Activated naive CD8-positive, alpha-beta T cell treated with anti-CD3 and anti-CD28 coated beads, Interleukin-2, amount 10 ng/mL, durations not matched to agents 7 days and 5 days (primary cell): Measurements from ENCODE around the gene FAM177B. TPM values are rescaled to one million over a fixed set of nuclear protein-coding genes. Genes with fewer than 3 reads are reported as not detected.

Experiments used
- ATAC-seq: fragments of 150-1000 bp; cut with Tn5 transposase; one replicate; pipeline ENCODE4 v1.10.0; 2021; ENCODE audit warnings: low read depth, moderate library complexity
- POLR2A ChIA-PET: fragments of 350-600 bp; sonication (Branson Sonifier 250); formaldehyde crosslinking; loops from one replicate; lab custom pipeline; 2021; ENCODE audit warnings: antibody characterized with exemption; lab: Charles Lee
- DNase-seq: peaks from one replicate; pipeline ENCODE4 v3.0.0; 2021
- H3K27ac Mint-ChIP-seq: one replicate; pipeline ENCODE4 v1.8.0; 2022; ENCODE audit warnings: mild to moderate bottlenecking, mixed read lengths
- H3K27me3 Mint-ChIP-seq: one replicate; pipeline ENCODE4 v1.8.0; 2022; ENCODE audit warnings: mild to moderate bottlenecking, moderate library complexity, mixed read lengths
- H3K36me3 Mint-ChIP-seq: one replicate; pipeline ENCODE4 v1.8.0; 2021; ENCODE audit warnings: mild to moderate bottlenecking, mixed read lengths
- H3K4me1 Mint-ChIP-seq: one replicate; pipeline ENCODE4 v1.8.0; 2021; ENCODE audit warnings: mixed read lengths
- H3K4me3 Mint-ChIP-seq: one replicate; pipeline ENCODE4 v1.8.0; 2022; ENCODE audit warnings: mild to moderate bottlenecking, moderate library complexity, mixed read lengths
- H3K9me3 Mint-ChIP-seq: one replicate; pipeline ENCODE4 v1.8.0; 2021; ENCODE audit warnings: mixed read lengths
- total RNA-seq, 2 experiments: library from RNA; stranded (reverse); gene quantifications; one replicate each; pipeline ENCODE4 v1.2.3, GENCODE V29; 2021

Gene FAM177B
- total RNA-seq, 2 experiments from 2014 or later: not detected

DNA sequence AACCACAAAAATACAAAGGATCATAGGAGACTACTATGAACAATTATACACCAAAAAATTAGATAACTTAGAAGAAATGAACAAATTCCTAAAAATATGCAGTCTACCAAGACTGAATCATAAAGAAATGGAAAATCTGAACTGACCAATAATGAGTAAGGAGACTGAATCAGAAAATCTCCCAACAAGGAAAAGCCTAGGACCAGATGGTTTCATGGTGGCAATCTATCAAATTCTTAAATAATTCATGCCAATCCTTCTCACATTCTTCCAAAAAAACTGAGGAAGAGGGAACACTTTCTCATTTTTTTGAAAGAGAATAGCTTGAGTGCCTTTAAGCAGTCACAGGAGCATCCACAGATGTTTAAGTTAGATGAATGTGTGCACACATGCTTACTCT is 46.0 kb downstream of the FAM177B start:
- Mint-ChIP-seq H3K4me1 (no peaks in the 10 kb centered on the region), H3K4me3 (no peak overlapping the region), H3K36me3 (no peaks in the 10 kb centered on the region), H3K9me3 (no peaks in the 10 kb centered on the region), H3K27me3 (peaks cover 36% of the 10 kb centered on the region), H3K27ac (no peak overlapping the region)
- ATAC-seq (no peak), DNase-seq (no peak)
- POLR2A ChIA-PET: no interaction called here

DNA sequence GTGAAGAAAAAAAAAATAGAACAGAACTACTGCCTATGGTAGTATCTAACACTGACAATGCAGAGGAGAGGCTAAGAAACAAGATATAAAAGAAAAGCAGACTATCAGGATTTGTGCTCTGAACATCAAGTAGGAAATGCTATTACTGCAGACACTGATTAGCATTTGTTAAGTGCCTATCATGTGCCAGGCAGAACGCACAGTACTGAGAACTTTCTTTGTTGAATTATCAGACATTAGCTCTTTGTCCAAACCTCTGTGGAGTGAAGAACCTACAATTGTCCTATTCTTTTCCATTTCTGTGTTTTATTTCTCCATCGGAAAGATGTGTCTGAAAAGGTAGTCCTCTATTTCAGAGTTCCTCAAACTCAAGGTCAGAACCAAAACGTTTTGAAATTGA is 47.4 kb downstream of the FAM177B start:
- Mint-ChIP-seq H3K4me3 (no peak overlapping the region), H3K9me3 (no peaks in the 10 kb centered on the region), H3K27me3 (peaks cover 36% of the 10 kb centered on the region), H3K36me3 (no peaks in the 10 kb centered on the region), H3K4me1 (no peaks in the 10 kb centered on the region), H3K27ac (no peak overlapping the region)
- ATAC-seq (no peak), DNase-seq (no peak)
- POLR2A ChIA-PET: no interaction called here

DNA sequence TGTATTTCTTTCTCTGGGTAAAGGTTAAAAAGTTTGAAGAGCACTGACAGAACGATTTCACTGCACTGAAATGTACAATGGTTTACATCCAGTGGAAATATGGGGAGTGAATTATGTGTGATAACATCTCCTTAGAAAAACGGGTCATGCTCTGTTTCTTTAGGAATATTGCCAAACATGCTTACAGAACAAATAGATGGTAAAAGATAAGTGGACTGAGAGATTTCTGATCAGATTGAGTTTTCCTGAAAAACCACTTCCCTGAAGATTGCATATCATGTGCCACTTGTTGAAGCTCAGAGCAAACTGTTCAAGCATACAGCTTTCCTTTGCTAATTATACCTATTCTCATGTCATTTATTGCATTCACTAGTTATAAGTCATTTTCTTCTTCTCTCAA is 47.9 kb downstream of the FAM177B start:
- peaks cover 4% of the 10 kb centered on the region for H3K9me3 Mint-ChIP-seq
- ATAC-seq (no peak), DNase-seq (no peak)
- peaks cover 36% of the 10 kb centered on the region for H3K27me3 Mint-ChIP-seq
- POLR2A ChIA-PET: no interaction called here
- no peaks in the 10 kb centered on the region for H3K4me1 Mint-ChIP-seq
- H3K27ac Mint-ChIP-seq: no peak overlapping the region
- no peak overlapping the region for H3K4me3 Mint-ChIP-seq
- H3K36me3 Mint-ChIP-seq: peaks cover 2% of the 10 kb centered on the region

DNA sequence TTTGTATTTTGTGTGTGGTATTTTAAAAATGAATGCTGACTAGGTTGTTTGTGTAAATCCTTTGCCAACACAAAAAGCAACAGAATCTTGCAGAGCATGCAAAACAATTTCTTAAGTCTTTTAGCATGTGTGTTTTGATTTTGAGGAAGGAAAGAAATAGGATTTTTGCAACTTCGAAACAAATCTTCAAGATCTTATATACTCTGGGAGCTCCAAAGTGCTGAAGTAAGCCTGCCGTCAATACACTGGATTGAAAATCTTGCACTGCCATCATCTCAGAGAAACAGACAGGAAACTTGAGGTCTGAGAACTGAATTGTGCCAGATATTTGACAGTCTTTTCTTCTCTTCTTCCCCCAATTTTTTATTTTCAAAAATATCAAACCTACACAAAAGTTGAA is 48.5 kb downstream of the FAM177B start:
- POLR2A ChIA-PET: no interaction called here
- peaks cover 33% of the 10 kb centered on the region for H3K27me3 Mint-ChIP-seq
- DNase-seq (no peak), ATAC-seq (no peak)
- H3K4me3 Mint-ChIP-seq: no peak overlapping the region
- H3K4me1 Mint-ChIP-seq: peaks cover 2% of the 10 kb centered on the region
- no peak overlapping the region for H3K27ac Mint-ChIP-seq
- H3K9me3 Mint-ChIP-seq: peaks cover 6% of the 10 kb centered on the region
- peaks cover 4% of the 10 kb centered on the region for H3K36me3 Mint-ChIP-seq

DNA sequence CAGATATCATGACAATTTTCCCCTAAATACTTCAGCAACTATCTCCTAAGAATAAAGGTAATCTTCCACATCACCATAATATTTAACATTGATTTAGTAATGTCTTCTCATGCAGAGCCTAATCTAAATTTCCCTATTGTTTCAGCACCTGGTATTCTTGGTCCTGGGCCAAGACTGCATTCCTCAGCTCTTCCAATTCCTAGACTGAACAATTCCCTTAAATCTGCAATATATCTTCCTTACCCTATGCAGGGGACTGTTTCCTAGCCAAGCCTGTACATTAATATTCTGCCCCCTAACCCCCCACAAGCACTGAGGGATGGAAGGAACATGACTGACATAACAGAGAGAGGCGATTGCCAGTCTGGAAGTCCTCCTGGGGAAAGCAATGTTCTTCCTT is 49.1 kb downstream of the FAM177B start:
- DNase-seq: no peak
- H3K9me3 Mint-ChIP-seq: peaks cover 6% of the 10 kb centered on the region
- peaks cover 4% of the 10 kb centered on the region for H3K36me3 Mint-ChIP-seq
- no peak for ATAC-seq
- no peak overlapping the region for H3K27ac Mint-ChIP-seq
- POLR2A ChIA-PET: no interaction called here
- H3K27me3 Mint-ChIP-seq: peaks cover 33% of the 10 kb centered on the region
- peaks cover 5% of the 10 kb centered on the region for H3K4me1 Mint-ChIP-seq
- H3K4me3 Mint-ChIP-seq: no peak overlapping the region

DNA sequence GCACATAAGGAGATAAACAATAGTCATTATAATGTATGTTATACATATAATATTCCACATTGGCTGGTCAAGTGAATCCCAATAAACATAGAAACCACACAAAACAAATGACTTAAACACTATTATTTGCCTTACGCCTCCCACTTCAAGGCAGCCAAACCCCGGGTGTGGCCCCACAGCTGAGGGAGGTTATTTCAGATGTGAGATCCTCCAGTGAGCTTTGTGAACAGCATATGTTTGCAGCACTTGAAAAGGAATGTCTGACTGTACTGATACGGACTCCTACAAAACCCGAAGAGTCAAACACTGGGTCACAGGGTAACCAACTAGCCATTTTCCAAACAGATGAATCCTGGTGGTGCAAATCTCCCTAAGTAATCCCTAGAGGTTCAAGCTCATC is 50.7 kb downstream of the FAM177B start:
- no peak for ATAC-seq
- no peak overlapping the region for H3K4me3 Mint-ChIP-seq
- no peak overlapping the region for H3K27ac Mint-ChIP-seq
- no peak for DNase-seq
- H3K9me3 Mint-ChIP-seq: peaks cover 6% of the 10 kb centered on the region
- peaks cover 6% of the 10 kb centered on the region for H3K4me1 Mint-ChIP-seq
- H3K36me3 Mint-ChIP-seq: peaks cover 4% of the 10 kb centered on the region
- peaks cover 24% of the 10 kb centered on the region for H3K27me3 Mint-ChIP-seq
- POLR2A ChIA-PET: no interaction called here

DNA sequence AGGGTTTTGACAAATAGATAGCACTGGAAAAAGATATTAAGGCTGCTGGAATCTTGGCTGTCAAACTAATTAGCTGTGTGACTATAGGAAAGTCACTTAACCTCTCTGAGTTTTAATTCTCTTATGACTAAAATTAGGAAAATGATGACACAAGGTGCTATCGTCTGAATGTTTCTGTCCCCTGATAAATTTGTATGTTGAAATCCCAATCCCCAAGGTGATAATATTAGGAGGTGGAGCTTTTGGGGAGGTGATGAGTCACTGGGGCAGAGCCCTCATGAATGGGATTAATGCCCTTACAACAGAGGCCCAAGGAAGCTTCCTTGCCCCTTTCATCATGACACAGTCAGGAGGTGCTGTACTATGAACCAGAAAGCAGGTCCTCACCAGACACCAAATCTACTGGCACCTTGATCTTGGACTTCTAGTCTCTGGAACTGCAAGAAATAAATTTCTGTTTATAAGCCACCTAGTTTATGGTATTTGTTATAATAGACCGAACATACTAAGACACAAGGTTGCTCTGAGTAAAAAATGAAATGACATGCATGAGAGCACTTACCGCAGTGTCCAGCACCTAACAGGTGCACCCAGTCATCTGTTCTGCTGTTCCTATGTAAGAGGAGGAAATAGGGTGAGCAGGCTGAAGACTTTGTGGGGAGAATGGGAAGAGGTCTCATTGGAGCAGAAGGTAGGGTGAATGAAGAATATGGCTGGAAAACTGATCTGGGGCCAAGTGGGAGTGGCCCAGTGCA is 51.6 kb downstream of the FAM177B start:
- Mint-ChIP-seq H3K36me3 (peaks cover 4% of the 10 kb centered on the region), H3K4me3 (no peak overlapping the region)

DNA sequence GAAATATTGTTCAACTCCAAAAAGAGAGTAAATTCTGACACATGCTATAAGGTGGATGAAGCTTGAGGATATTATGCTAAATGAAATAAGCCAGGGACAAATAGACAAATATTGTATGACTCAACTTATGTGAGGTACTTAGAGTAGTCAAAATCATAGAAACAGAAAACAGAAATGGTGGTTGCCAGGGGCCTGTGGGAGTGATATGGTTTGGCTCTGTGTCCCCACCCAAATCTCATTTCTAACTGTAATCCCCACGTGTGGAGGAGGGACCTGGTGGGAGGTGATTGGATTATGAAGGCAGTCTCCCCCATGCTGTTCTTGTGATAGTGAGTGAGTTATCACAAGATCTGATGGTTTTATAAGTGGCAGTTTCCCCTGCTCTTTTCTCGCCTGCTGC is 53.1 kb downstream of the FAM177B start:
- Mint-ChIP-seq H3K4me3 (no peak overlapping the region), H3K36me3 (peaks cover 4% of the 10 kb centered on the region), H3K27ac (no peak overlapping the region), H3K27me3 (peaks cover 4% of the 10 kb centered on the region), H3K9me3 (peaks cover 6% of the 10 kb centered on the region), H3K4me1 (peaks cover 6% of the 10 kb centered on the region)
- DNase-seq: no peak
- no peak for ATAC-seq
- POLR2A ChIA-PET: no interaction called here

More for the DNA sequence above, 51.6 kb downstream of the FAM177B start:
- Mint-ChIP-seq H3K27me3 (peaks cover 20% of the 10 kb centered on the region), H3K9me3 (peaks cover 6% of the 10 kb centered on the region), H3K4me1 (peaks cover 6% of the 10 kb centered on the region), H3K27ac (no peak overlapping the region)
- DNase-seq: no peak
- POLR2A ChIA-PET: no interaction called here
- no peak for ATAC-seq

DNA sequence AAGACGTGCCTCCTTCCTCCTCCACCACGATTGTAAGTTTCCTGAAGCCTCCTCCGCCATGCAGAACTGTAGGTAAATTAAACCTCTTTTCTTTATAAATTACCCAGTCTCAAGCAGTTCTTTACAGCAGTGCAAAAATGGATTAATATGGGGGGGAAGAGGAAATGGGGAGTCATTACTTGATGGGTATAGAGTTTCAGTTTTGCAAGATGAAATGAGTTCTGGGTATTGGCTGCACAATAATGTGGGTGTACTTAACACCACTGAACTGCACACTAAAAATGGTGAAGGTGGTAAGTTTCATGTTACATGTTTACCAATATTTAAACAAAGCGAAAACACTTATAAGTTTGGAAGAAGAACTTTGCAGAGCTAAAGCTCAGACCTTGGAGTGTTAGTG is 53.5 kb downstream of the FAM177B start:
- POLR2A ChIA-PET: no interaction called here
- H3K4me1 Mint-ChIP-seq: peaks cover 6% of the 10 kb centered on the region
- no peak overlapping the region for H3K4me3 Mint-ChIP-seq
- no peak for DNase-seq
- H3K27me3 Mint-ChIP-seq: peaks cover 2% of the 10 kb centered on the region
- H3K36me3 Mint-ChIP-seq: peaks cover 4% of the 10 kb centered on the region
- peaks cover 6% of the 10 kb centered on the region for H3K9me3 Mint-ChIP-seq
- no peak for ATAC-seq
- H3K27ac Mint-ChIP-seq: no peak overlapping the region

DNA sequence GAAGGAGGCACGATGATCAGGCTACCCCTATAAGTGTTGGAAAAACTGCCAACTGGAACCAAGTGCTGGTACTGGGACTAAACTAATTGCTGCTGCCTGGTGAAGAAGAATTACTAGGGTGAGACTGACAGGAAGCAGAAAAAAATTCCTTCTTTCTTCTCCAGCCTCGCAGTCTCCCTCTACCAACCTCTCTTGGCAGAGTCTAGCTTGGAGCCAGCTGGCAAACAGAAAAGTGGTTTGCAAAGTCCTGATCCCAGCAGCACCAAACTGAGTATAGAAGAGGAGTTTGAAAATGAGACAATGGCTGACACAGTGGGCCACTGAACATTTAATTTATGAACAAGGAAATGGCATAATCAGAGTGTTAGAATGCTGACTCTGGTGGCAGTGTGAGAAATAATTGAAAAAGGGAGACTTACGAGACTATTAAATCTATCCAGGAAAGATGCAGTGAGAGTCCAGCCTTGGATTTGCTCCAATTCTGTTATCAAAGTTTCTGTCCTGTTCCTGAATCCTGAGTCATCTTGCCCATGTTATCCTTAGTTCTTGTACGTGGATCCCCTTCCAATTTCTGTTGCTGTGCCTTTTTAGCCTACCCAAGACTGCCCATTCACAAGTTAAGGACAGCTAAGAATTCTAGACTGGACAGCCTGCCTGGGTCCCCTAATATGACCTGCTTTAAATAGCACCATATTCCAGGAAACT is 54.2 kb downstream of the FAM177B start:
- peaks cover 6% of the 10 kb centered on the region for H3K9me3 Mint-ChIP-seq
- peaks cover 1% of the 10 kb centered on the region for H3K27me3 Mint-ChIP-seq
- POLR2A ChIA-PET: no interaction called here
- H3K36me3 Mint-ChIP-seq: peaks cover 4% of the 10 kb centered on the region
- ATAC-seq (no peak), DNase-seq (no peak)
- H3K4me3 Mint-ChIP-seq: no peak overlapping the region
- H3K27ac Mint-ChIP-seq: no peak overlapping the region
- H3K4me1 Mint-ChIP-seq: peaks cover 6% of the 10 kb centered on the region

DNA sequence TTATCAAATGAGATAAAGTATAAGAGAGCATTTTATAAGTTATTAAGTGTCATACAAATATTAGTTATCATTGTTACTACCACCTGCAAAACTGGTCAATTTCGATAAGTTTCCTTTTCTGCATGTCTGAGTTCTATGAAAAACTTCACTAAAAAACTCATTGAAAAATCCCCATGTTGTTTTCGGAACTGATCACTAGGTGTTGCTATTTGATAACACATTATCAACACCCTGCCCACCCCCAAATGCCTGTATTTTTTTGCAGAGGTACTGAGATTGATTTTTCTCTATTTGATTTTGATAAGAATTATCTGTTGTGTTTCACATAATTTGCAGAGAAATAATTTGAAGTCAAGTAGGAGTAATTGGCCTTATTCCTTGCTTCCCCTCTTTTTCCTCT is 55.7 kb downstream of the FAM177B start:
- DNase-seq (no peak), ATAC-seq (no peak)
- H3K36me3 Mint-ChIP-seq: peaks cover 4% of the 10 kb centered on the region
- no peak overlapping the region for H3K27ac Mint-ChIP-seq
- POLR2A ChIA-PET: no interaction called here
- no peak overlapping the region for H3K4me3 Mint-ChIP-seq
- peaks cover 6% of the 10 kb centered on the region for H3K4me1 Mint-ChIP-seq
- peaks cover 3% of the 10 kb centered on the region for H3K27me3 Mint-ChIP-seq
- H3K9me3 Mint-ChIP-seq: peaks cover 6% of the 10 kb centered on the region

DNA sequence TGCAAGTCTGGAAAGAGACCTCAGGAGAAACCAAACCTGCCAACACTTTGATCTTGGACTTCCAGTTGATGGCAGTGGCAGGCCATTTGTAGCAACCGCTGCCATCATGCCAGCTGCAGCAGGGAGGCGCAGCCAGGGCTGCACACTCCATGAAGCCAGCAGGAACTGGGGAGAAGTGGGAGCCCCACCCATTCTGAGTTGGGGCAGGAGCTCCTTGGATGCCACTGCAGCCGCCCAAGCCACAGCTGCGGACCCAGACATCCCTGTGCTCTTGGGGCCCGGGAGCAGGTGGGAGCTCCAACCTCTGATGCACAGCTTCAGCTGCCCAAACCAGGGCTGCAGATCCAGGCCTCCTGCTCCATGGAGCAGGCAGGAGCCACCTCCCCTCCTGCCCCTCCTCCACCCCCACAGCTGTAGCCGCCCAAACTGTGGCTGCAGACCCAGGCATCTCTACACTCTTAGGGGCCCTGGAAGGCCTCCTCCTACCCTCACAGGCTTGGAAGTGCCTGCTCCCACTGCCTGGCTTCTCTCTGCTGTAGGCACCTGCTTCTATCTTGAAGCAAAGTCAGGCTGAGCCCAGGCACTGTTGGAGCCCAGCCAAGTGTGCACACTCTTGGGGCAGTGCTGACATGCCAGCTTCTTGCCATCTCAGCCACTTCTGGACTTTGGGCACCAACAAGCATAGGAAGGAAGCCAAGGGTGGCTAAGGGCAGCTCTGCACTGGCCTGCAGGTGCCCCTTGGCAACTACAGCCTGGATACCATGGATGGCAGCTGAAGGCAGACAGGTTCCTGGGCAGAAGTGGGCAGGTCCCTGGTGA is 57.9 kb downstream of the FAM177B start:
- no peak for ATAC-seq
- H3K4me1 Mint-ChIP-seq: peaks cover 18% of the 10 kb centered on the region
- POLR2A ChIA-PET: no interaction called here
- H3K27ac Mint-ChIP-seq: no peak overlapping the region
- no peak for DNase-seq
- no peak overlapping the region for H3K4me3 Mint-ChIP-seq
- H3K27me3 Mint-ChIP-seq: peaks cover 3% of the 10 kb centered on the region
- H3K9me3 Mint-ChIP-seq: peaks cover 2% of the 10 kb centered on the region
- H3K36me3 Mint-ChIP-seq: peaks cover 1% of the 10 kb centered on the region

DNA sequence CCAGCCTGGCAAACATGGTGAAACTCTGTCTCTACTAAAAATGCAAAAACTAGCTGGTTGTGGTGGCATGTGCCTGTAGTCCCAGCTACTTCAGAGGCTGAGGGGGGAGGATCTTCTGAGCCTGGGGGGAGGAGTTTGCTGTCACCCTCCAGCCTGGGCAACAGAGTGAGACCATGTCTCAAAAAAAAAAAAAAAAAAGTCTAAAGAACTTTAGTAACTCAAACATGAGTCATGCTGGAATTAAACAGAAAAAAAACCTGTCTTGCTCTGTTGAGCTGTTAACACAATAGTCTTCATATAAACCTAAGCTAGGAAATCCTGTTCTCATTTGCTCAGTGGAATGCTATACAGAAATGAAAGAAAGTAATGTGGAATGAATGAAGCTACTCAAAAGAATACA is 61.1 kb downstream of the FAM177B start:
- H3K4me1 Mint-ChIP-seq: peaks cover 12% of the 10 kb centered on the region
- ATAC-seq: no peak
- H3K4me3 Mint-ChIP-seq: no peak overlapping the region

More for the DNA sequence above, 61.1 kb downstream of the FAM177B start:
- Mint-ChIP-seq H3K36me3 (no peaks in the 10 kb centered on the region), H3K9me3 (no peaks in the 10 kb centered on the region), H3K27ac (no peak overlapping the region), H3K27me3 (peaks cover 11% of the 10 kb centered on the region)
- POLR2A ChIA-PET: no interaction called here
- DNase-seq: no peak
